Lower lobe of right lung (tissue), 2 donors: Measurements from ENCODE around the gene KRTAP10-10. TPM values are rescaled to one million over a fixed set of nuclear protein-coding genes. Genes with fewer than 3 reads are reported as not detected.

Experiments used
- ATAC-seq, 2 donors: fragments of 200-7000 bp; cut with Tn5 transposase; one replicate each; pipeline ENCODE4 v1.9.1; 2020 to 2022; ENCODE audit warnings: mild to moderate bottlenecking in 2 of 2, moderate library complexity in 2 of 2
- DNase-seq: peaks from one replicate; pipeline ENCODE4 v3.0.0-alpha.2; 2020
- H3K27ac ChIP-seq: fragments of 200-600 bp; one replicate; pipeline ENCODE4 v1.8.0; 2022
- H3K27me3 ChIP-seq: fragments of 200-600 bp; one replicate; pipeline ENCODE4 v1.8.0; 2022; ENCODE audit warnings: low read depth
- H3K36me3 ChIP-seq: fragments of 200-600 bp; one replicate; pipeline ENCODE4 v1.8.0; 2022; ENCODE audit warnings: mild to moderate bottlenecking
- H3K4me1 ChIP-seq: fragments of 200-600 bp; one replicate; pipeline ENCODE4 v1.8.0; 2022
- H3K4me3 ChIP-seq: fragments of 200-600 bp; one replicate; pipeline ENCODE4 v1.8.0; 2022; ENCODE audit warnings: mild to moderate bottlenecking
- H3K9me3 ChIP-seq: fragments of 200-600 bp; one replicate; pipeline ENCODE4 v1.8.0; 2022
- intact Hi-C: fragments of 100-400 bp; cut with DNase I; formaldehyde crosslinking; loops from one replicate; pipeline ENCODE4 v1.11.0; 2022
- total RNA-seq: library from RNA; stranded (reverse); fragmentation: NEBNext Ultra II Directional; extraction: Animal tissue kit (Norgen Biotek cat#: 25700); gene quantifications from one replicate; pipeline ENCODE4 v1.2.1, GENCODE V29; 2021
- TF ChIP-seq, protein P1 (sequence below): fragments of 200-600 bp; IDR thresholded peaks from one replicate; pipeline ENCODE4 v1.8.0; 2022; ENCODE audit warnings: antibody characterized with exemption, mild to moderate bottlenecking
- donor health status: DM: no; HTN: yes; CAD: no; lungs with severe emphysema.

The KRTAP10-10 gene
- total RNA-seq, 1 donor from 2014 or later, result not detected

DNA sequence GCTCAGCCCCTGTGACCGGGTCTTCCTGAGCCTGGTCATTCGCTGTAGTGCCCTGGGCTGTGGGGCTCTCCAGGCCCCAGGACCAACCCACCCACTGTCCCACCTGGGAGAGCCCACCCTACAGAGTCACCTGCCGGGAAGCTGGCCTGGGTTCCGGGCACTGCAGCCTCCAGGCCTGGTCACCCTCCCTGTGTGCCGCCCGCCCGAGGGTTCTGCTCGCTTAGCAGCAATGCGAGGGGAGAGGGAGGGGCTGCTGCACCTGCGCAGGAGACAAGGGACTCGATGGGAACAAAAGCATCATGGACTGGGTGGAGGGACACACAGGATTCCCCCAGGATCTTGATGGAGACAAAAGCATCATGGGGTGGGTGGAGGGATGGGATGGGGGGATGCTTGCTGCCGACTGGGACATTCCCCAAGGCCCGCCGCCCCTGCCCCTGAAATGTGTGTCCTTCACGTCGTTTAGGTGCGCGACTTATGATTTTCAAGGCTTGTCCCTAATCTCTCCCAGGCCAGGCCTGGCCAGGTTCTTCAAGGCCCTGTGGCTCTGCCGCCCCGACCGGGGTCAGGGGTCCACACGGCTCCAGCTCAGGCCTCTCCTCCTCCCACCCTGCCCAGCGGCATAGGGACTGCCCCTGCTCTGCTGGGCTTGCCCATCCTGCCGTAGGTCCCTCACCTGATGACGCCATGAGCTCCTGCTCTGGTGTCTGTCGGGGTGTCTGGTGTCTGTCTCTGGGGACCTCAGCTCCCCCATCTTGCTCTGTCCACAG, 23.6 kb upstream of the KRTAP10-10 start:
- DNase-seq, result no peak

DNA sequence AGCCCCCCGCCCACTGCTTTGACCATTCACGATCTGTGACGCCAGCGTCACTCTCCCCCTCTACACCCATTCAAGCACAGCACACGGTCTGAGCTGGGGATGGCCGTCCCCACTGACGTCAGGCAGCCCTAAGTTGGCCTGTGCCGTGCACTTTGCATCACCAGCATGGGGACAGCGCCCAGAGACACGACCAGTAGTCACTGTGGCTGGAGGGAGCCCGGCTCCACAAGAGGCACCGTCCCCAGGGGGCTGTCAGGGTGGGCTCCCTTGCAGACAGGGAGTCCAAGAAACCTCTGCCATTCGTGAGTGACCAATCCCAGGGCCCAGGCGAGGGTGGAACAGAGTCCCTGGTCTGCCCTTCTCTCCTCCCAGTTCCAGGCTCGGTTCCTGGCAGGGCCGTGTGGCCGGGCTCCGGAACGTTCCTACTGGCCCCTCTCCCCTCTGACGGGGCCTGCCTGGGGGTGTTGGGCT, 23.0 kb upstream of the KRTAP10-10 start:
- DNase-seq (no peak), ATAC-seq (no peak)
- no peaks in the 10 kb centered on the region for H3K27me3 ChIP-seq
- H3K27ac ChIP-seq, result no peak overlapping the region
- H3K4me1 ChIP-seq, result no peaks in the 10 kb centered on the region
- intact Hi-C loops, result no loop called here
- TF ChIP-seq, protein P1, sequence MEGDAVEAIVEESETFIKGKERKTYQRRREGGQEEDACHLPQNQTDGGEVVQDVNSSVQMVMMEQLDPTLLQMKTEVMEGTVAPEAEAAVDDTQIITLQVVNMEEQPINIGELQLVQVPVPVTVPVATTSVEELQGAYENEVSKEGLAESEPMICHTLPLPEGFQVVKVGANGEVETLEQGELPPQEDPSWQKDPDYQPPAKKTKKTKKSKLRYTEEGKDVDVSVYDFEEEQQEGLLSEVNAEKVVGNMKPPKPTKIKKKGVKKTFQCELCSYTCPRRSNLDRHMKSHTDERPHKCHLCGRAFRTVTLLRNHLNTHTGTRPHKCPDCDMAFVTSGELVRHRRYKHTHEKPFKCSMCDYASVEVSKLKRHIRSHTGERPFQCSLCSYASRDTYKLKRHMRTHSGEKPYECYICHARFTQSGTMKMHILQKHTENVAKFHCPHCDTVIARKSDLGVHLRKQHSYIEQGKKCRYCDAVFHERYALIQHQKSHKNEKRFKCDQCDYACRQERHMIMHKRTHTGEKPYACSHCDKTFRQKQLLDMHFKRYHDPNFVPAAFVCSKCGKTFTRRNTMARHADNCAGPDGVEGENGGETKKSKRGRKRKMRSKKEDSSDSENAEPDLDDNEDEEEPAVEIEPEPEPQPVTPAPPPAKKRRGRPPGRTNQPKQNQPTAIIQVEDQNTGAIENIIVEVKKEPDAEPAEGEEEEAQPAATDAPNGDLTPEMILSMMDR, result no peak
- no peak overlapping the region for H3K4me3 ChIP-seq
- H3K9me3 ChIP-seq, result peaks cover 13% of the 10 kb centered on the region
- no peaks in the 10 kb centered on the region for H3K36me3 ChIP-seq

More for the DNA sequence above, 23.6 kb upstream of the KRTAP10-10 start:
- Histone ChIP-seq H3K27ac (no peak overlapping the region), H3K27me3 (no peaks in the 10 kb centered on the region), H3K9me3 (peaks cover 13% of the 10 kb centered on the region), H3K4me3 (no peak overlapping the region), H3K36me3 (no peaks in the 10 kb centered on the region), H3K4me1 (no peaks in the 10 kb centered on the region)
- ATAC-seq, result no peak
- intact Hi-C loops, result no loop called here
- TF ChIP-seq, protein P1, result no peak

DNA sequence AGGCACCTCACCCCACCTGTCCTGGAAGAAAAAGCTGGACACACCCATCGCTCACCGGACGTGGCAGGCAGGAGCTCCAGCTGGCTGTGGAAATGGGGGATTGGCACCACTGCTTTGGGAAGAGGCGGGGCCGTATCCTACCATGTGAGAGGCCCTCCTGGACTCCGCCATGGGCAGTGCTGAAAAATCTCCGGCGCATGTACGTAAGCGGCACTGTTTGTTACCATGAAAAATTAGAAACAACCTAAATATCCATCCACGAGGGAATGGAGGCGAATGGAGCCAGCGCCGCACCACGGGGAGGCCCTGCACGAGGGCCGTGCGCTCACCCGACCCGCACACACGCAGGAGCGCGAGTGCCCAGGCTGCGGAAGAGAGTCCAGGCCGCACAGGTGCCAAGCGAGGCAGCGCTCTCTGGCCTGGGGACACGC, 22.2 kb upstream of the KRTAP10-10 start:
- peaks cover 13% of the 10 kb centered on the region for H3K9me3 ChIP-seq
- TF ChIP-seq, protein P1, result no peak
- DNase-seq, result no peak
- H3K27ac ChIP-seq, result no peak overlapping the region
- no peak overlapping the region for H3K4me3 ChIP-seq
- intact Hi-C loops, result no loop called here
- no peak for ATAC-seq
- H3K36me3 ChIP-seq, result no peaks in the 10 kb centered on the region
- no peaks in the 10 kb centered on the region for H3K4me1 ChIP-seq
- H3K27me3 ChIP-seq, result no peaks in the 10 kb centered on the region

DNA sequence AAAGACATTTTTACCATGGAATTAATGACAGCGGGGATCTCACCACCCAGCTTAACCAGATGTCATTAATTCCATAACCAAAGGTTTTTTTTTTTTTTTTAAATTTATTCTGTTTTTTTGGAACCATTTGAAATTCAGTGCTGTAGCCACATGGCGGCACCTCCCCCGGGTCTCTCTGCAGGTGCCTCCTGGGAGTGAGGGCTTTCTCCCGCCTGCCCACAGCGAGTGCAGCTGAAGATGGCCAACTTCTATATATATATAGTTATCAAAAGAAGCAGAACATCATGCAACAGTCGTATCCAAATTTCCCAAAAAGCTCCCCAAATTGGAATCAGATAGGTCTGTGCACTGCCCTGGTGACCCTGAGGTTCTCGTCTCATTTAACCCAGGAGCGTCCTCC, 21.7 kb upstream of the KRTAP10-10 start:
- Histone ChIP-seq H3K36me3 (no peaks in the 10 kb centered on the region), H3K4me1 (no peaks in the 10 kb centered on the region), H3K27ac (no peak overlapping the region), H3K4me3 (no peak overlapping the region), H3K9me3 (peaks cover 10% of the 10 kb centered on the region), H3K27me3 (no peaks in the 10 kb centered on the region)
- ATAC-seq (no peak), DNase-seq (no peak)
- TF ChIP-seq, protein P1, result no peak
- intact Hi-C loops, result no loop called here

DNA sequence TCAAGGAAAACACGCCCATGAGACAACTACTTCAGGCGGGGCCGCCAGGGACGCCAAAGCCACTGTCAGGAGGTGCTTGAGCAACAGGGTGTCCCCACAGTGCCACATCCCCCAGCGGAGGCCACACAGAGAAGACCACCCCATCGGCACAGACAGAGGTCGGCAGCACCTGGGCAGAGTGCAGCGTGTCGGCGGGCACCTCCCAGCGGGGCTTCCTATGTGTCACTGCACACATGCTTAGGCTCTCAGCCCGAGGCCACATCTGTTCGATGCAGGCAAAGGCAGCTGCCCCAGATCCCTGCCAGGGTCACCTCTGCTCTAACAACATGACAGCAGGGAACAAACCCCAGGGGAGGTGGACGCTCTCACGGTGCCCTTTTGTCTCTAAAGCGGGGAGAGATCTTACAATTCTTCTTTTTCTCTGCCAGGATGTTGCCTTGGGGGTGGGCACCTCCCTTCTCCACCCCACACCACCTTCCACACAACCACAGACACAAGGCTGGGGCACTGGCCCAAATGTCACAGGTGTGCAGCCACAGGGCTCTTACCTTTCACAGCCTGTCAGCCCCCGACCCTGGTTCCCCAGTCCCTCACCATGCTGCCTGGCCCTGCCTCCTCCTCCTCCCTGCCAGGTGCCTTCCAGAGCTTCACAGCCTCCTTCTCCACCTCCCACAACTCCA, 21.1 kb upstream of the KRTAP10-10 start:
- intact Hi-C loops, result no loop called here
- H3K27me3 ChIP-seq, result no peaks in the 10 kb centered on the region
- DNase-seq, result no peak
- H3K36me3 ChIP-seq, result no peaks in the 10 kb centered on the region
- H3K4me1 ChIP-seq, result no peaks in the 10 kb centered on the region
- TF ChIP-seq, protein P1, result no peak
- H3K27ac ChIP-seq, result no peak overlapping the region
- ATAC-seq, result no peak
- no peak overlapping the region for H3K4me3 ChIP-seq
- H3K9me3 ChIP-seq, result peaks cover 8% of the 10 kb centered on the region
